K562 (cell line): ENCODE data around the gene RIPOR2. TPM values are rescaled to one million over a fixed set of nuclear protein-coding genes. Genes with fewer than 3 reads are reported as not detected.

Experiments used
- ATAC-seq: fragments of 200-7000 bp; cut with Tn5 transposase; 3 replicates; pipeline ENCODE4 v1.9.1; 2020; ENCODE audit warnings: moderate library complexity
- BruUV-seq: library from RNA; stranded (reverse); fragments of 400-500 nt; replicated peaks from 2 replicates; lab custom pipeline; 2021; lab: Mats Ljungman, UMichigan
- CTCF ChIA-PET: fragments of 300-600 bp; formaldehyde crosslinking; extraction: SDS; loops from one replicate; lab custom pipeline; 2021; ENCODE audit warnings: low intra/inter-chr PET ratio; lab: Yijun Ruan, JAX
- POLR2A ChIA-PET: fragments of 300-600, 350-650 bp; sonication (Branson Sonifier 250); formaldehyde crosslinking; extraction: SDS; loops from one replicate; lab custom pipeline; 2021; ENCODE audit warnings: antibody characterized with exemption, inconsistent platforms; lab: Yijun Ruan, JAX
- DNase-seq, 4 experiments: peaks; one replicate each; pipeline versions ENCODE4 v3.0.0 to v3.0.0-alpha.2; 2011 to 2018; ENCODE audit warnings: low spot score in 3 of 4, mixed read lengths in 3 of 4; ENCODE audit errors: extremely low read depth in 1 of 4
- FAIRE-seq: peaks from 2 replicates; lab custom pipeline; 2011; peaks lifted over from hg19 to GRCh38; lab: Jason Lieb, UNC
- H2AFZ ChIP-seq: 2 replicates; pipeline ENCODE4 v1.6.0; 2011; ENCODE audit warnings: low read depth, low read length, control low read depth, inconsistent platforms
- H3K27ac ChIP-seq: fragments of 200-600 bp; 3 replicates; pipeline ENCODE4 v1.8.0; 2011; ENCODE audit warnings: low read depth, mild to moderate bottlenecking, control low read depth, inconsistent platforms, low read length, moderate library complexity, mixed read lengths; ENCODE audit errors: extremely low read depth
- H3K27me3 ChIP-seq, 2 experiments: fragments of 300-600 bp in 1 of 2; 2 replicates in 1 of 2; 3 replicates in 1 of 2; pipeline versions ENCODE4 v1.6.0 to v1.8.0; 2011; ENCODE audit warnings: inconsistent platforms in 2 of 2, low read length in 2 of 2, mild to moderate bottlenecking in 1 of 2, mixed read lengths in 1 of 2, moderate library complexity in 1 of 2; ENCODE audit not compliant: control insufficient read depth in 2 of 2, insufficient read depth in 2 of 2
- H3K36me3 ChIP-seq: fragments of 300-600 bp; 3 replicates; pipeline ENCODE4 v1.8.0; 2011; ENCODE audit warnings: mild to moderate bottlenecking, low read length, inconsistent platforms; ENCODE audit not compliant: control insufficient read depth, insufficient read depth
- H3K4me1 ChIP-seq, 2 experiments: fragments of 200-600 bp in 1 of 2; replicated peaks in 1 of 2; 2 replicates in 1 of 2; 3 replicates in 1 of 2; pipeline versions ENCODE4 v1.5.1 to v1.8.0; 2011; ENCODE audit warnings: inconsistent platforms in 2 of 2, low read length in 2 of 2, mild to moderate bottlenecking in 1 of 2, mixed read lengths in 1 of 2, moderate library complexity in 1 of 2; ENCODE audit not compliant: control insufficient read depth in 2 of 2, insufficient read depth in 2 of 2
- H3K4me2 ChIP-seq: 2 replicates; pipeline ENCODE4 v1.6.1; 2011; ENCODE audit warnings: low read length, control low read depth, inconsistent platforms, mixed read lengths; ENCODE audit not compliant: insufficient read depth
- H3K4me3 ChIP-seq: fragments of 200-600 bp; sonication (generic), shearing (Covaris generic); 2 replicates; pipeline ENCODE4 v1.5.1; 2016; ENCODE audit warnings: control low read depth, inconsistent platforms
- H3K79me2 ChIP-seq: fragments of 200-600 bp; 3 replicates; pipeline ENCODE4 v1.8.0; 2011; ENCODE audit warnings: low read length, inconsistent platforms; ENCODE audit not compliant: control insufficient read depth, insufficient read depth
- H3K9ac ChIP-seq, 2 experiments: 2 replicates each; pipeline versions ENCODE4 v1.6.0 to v1.6.1; 2011; ENCODE audit warnings: low read depth in 2 of 2, low read length in 2 of 2, control low read depth in 1 of 2, inconsistent platforms in 1 of 2, mild to moderate bottlenecking in 1 of 2, mixed read lengths in 1 of 2; ENCODE audit not compliant: insufficient read depth in 1 of 2
- H3K9me1 ChIP-seq: one replicate; pipeline ENCODE4 v1.6.0; 2011; ENCODE audit warnings: inconsistent platforms, mild to moderate bottlenecking, low read length, moderate library complexity; ENCODE audit not compliant: control insufficient read depth, insufficient read depth
- H3K9me3 ChIP-seq: replicated peaks from 2 replicates; pipeline ENCODE4 v1.5.1; 2011; ENCODE audit warnings: low read depth, low read length, inconsistent platforms; ENCODE audit not compliant: control insufficient read depth, insufficient read depth
- H4K20me1 ChIP-seq: replicated peaks from 2 replicates; pipeline ENCODE4 v1.6.1; 2011; ENCODE audit warnings: low read length, inconsistent platforms, mixed read lengths; ENCODE audit not compliant: control insufficient read depth, insufficient read depth
- DPF2 ChIP-seq: fragments of 450-650 bp; IDR thresholded peaks from 2 replicates; pipeline ENCODE4 v1.6.1; 2016
- ELF4 ChIP-seq: fragments of 450-650 bp; formaldehyde crosslinking; IDR thresholded peaks from 2 replicates; pipeline ENCODE4 v1.4.0; 2022; ENCODE audit warnings: missing genetic modification characterization
- GATAD2A ChIP-seq: fragments of 450-650 bp; IDR thresholded peaks from 2 replicates; pipeline ENCODE4 v1.6.1; 2017
- HDGF ChIP-seq: fragments of 450-650 bp; IDR thresholded peaks from 2 replicates; pipeline ENCODE4 v1.6.1; 2016
- ILK ChIP-seq: fragments of 450-650 bp; IDR thresholded peaks from 2 replicates; pipeline ENCODE4 v1.6.1; 2016; ENCODE audit warnings: missing genetic modification characterization, low read depth, mild to moderate bottlenecking, missing compliant biosample characterization, moderate library complexity, borderline replicate concordance
- MAZ ChIP-seq, 2 experiments: fragments of 450-650 bp in 1 of 2; sonication (generic) in 1 of 2; formaldehyde crosslinking; IDR thresholded peaks in 1 of 2; conservative IDR thresholded peaks in 1 of 2; 2 replicates each; pipeline versions ENCODE4 v1.4.0 to v1.5.0; 2020; ENCODE audit warnings: mild to moderate bottlenecking in 1 of 2, missing genetic modification reagents in 1 of 2
- PTTG1 ChIP-seq: fragments of 450-650 bp; IDR thresholded peaks from 2 replicates; pipeline ENCODE4 v1.6.1; 2016; ENCODE audit warnings: low read depth, mild to moderate bottlenecking, missing genetic modification characterization, missing compliant biosample characterization
- RBM17 ChIP-seq: fragments of 200-400 bp; formaldehyde crosslinking; IDR thresholded peaks from 2 replicates; pipeline ENCODE4 v1.6.1; 2017; ENCODE audit warnings: low read depth, mild to moderate bottlenecking, low read length, borderline replicate concordance
- STAT5A ChIP-seq: IDR thresholded peaks from 2 replicates; pipeline ENCODE4 v1.6.1; 2012; ENCODE audit warnings: low read length, inconsistent platforms, borderline replicate concordance
- ZBED1 ChIP-seq: IDR thresholded peaks from 2 replicates; pipeline ENCODE4 v1.6.1; 2014
- ZFP1 ChIP-seq: fragments of 450-650 bp; formaldehyde crosslinking; IDR thresholded peaks from 2 replicates; pipeline ENCODE4 v1.4.0; 2020; ENCODE audit warnings: mild to moderate bottlenecking, mixed read lengths
- ZNF217 ChIP-seq: sonication (generic); formaldehyde crosslinking; IDR thresholded peaks from 2 replicates; pipeline ENCODE4 v1.8.0; 2022; ENCODE audit warnings: mild to moderate bottlenecking, missing genetic modification reagents
- ZNF695 ChIP-seq: fragments of 450-650 bp; formaldehyde crosslinking; IDR thresholded peaks from 2 replicates; pipeline ENCODE4 v1.4.0; 2020; ENCODE audit warnings: mild to moderate bottlenecking, moderate library complexity
- WGBS: fragments of 100-300 bp; shearing (Covaris generic); methylation state at CpG from one replicate; pipeline ENCODE4 v1.1.6; 2016; ENCODE audit warnings: low coverage, mixed read lengths; ENCODE audit not compliant: insufficient coverage; ENCODE audit errors: missing lambda C conversion rate; 5-methylcytosine and 5-hydroxymethylcytosine counted together
- in situ Hi-C: fragments of 300-500 bp; cut with MboI; formaldehyde crosslinking; loops from 4 replicates; pipeline ENCODE4 v1.15.0; 2018; ENCODE audit warnings: inconsistent platforms, mixed read lengths
- intact Hi-C: fragments of 100-400 bp; cut with micrococcal nuclease; formaldehyde crosslinking; loops from 2 replicates; pipeline ENCODE4 v1.14.2; 2022
- polyA plus RNA-seq, 8 experiments: library from polyadenylated mRNA; depleted of rRNA in 4 of 8; stranded (reverse) in 5 of 8; unstranded in 3 of 8; fragments of >200 nt; fragmentation: Nextera tagmentation in 2 of 8; fragmentation: Illumina TruSeq in 1 of 8; extraction: Ambion mirVana in 2 of 8; extraction: Trizol in 1 of 8; gene quantifications; 2 replicates each; pipeline versions ENCODE4 v1.2.1 to v1.2.3, GENCODE V29; 2011 to 2014; ENCODE audit warnings: inconsistent platforms in 1 of 8, missing spikeins in 1 of 8
- total RNA-seq, 7 experiments: library from RNA; depleted of rRNA in 6 of 7; stranded (reverse); fragments of >200 nt in 6 of 7; fragmentation: Illumina TruSeq in 2 of 7; extraction: Trizol in 2 of 7; gene quantifications; 2 replicates each; pipeline versions ENCODE4 v1.2.1 to v1.2.3, GENCODE V29; 2011 to 2021; ENCODE audit warnings: low replicate concordance in 1 of 7
- TF ChIP-seq, protein P1 (sequence below): sonication (generic); formaldehyde crosslinking; IDR thresholded peaks from 2 replicates; pipeline ENCODE4 v1.8.0; 2023; ENCODE audit warnings: mild to moderate bottlenecking, missing genetic modification reagents
- TF ChIP-seq, protein P2 (sequence below), 2 experiments: fragments of 450-650 bp in 1 of 2; sonication (generic) in 1 of 2; formaldehyde crosslinking; conservative IDR thresholded peaks; 2 replicates each; pipeline versions ENCODE4 v1.4.0 to v1.8.1; 2020 to 2022; ENCODE audit warnings: mild to moderate bottlenecking in 1 of 2, missing genetic modification reagents in 1 of 2

Gene RIPOR2
- total and polyA plus RNA-seq, 9 of the 15 experiments (the other 6 are each of a cell fraction or from before 2014, with no cell fraction given) = 0.04 to 1.0 (median 0.47) TPM; not detected in 2

- no peak overlapping the region for H3K27ac ChIP-seq
- intact Hi-C loops = no loop called here
- no peak overlapping the region for H3K9ac ChIP-seq
- no peaks in the 10 kb centered on the region for H3K79me2 ChIP-seq
- TF ChIP-seq ZNF217 (no peak), STAT5A (no peak), ZFP1 (CRISPR knock-in tag) (no peak), HDGF (no peak), ILK (tag) (no peak), ZBED1 (no peak), DPF2 (no peak), RBM17 (no peak), MAZ (CRISPR knock-in tag; conservative IDR thresholded peaks at IDR 0.05 in 1 of 2, IDR thresholded peaks at IDR 0.05 in 1 of 2) (no peak), ZNF695 (no peak), ELF4 (CRISPR knock-in tag) (no peak), PTTG1 (no peak), GATAD2A (no peak)
- TF ChIP-seq, protein P1, sequence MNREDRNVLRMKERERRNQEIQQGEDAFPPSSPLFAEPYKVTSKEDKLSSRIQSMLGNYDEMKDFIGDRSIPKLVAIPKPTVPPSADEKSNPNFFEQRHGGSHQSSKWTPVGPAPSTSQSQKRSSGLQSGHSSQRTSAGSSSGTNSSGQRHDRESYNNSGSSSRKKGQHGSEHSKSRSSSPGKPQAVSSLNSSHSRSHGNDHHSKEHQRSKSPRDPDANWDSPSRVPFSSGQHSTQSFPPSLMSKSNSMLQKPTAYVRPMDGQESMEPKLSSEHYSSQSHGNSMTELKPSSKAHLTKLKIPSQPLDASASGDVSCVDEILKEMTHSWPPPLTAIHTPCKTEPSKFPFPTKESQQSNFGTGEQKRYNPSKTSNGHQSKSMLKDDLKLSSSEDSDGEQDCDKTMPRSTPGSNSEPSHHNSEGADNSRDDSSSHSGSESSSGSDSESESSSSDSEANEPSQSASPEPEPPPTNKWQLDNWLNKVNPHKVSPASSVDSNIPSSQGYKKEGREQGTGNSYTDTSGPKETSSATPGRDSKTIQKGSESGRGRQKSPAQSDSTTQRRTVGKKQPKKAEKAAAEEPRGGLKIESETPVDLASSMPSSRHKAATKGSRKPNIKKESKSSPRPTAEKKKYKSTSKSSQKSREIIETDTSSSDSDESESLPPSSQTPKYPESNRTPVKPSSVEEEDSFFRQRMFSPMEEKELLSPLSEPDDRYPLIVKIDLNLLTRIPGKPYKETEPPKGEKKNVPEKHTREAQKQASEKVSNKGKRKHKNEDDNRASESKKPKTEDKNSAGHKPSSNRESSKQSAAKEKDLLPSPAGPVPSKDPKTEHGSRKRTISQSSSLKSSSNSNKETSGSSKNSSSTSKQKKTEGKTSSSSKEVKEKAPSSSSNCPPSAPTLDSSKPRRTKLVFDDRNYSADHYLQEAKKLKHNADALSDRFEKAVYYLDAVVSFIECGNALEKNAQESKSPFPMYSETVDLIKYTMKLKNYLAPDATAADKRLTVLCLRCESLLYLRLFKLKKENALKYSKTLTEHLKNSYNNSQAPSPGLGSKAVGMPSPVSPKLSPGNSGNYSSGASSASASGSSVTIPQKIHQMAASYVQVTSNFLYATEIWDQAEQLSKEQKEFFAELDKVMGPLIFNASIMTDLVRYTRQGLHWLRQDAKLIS (CRISPR knock-in tag) = no peak
- TF ChIP-seq, protein P2, sequence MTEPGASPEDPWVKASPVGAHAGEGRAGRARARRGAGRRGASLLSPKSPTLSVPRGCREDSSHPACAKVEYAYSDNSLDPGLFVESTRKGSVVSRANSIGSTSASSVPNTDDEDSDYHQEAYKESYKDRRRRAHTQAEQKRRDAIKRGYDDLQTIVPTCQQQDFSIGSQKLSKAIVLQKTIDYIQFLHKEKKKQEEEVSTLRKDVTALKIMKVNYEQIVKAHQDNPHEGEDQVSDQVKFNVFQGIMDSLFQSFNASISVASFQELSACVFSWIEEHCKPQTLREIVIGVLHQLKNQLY (CRISPR knock-in tag; conservative IDR thresholded peaks at IDR 0.05) = no peak
- TF ChIP-seq, all 486 proteins: peak for 0
- Histone ChIP-seq H3K27me3 (peaks cover 2 to 7% of the 10 kb centered on the region in 2 experiments; a peak in 2 of 5 replicates), H2AFZ (no peak overlapping the region), H3K9me3 (no peaks in the 10 kb centered on the region), H3K36me3 (no peaks in the 10 kb centered on the region), H4K20me1 (no peaks in the 10 kb centered on the region), H3K4me2 (no peak overlapping the region), H3K4me3 (no peak overlapping the region), H3K4me1 (no peaks in the 10 kb centered on the region), H3K9me1 (no peaks in the 10 kb centered on the region)
- BruUV-seq = no TSS peak
- ChIA-PET CTCF (no interaction called here), POLR2A (no interaction called here)
- WGBS = 0% methylated on average over 3 of the region's 3 CpGs
- ATAC-seq (no peak), FAIRE-seq (no peak), DNase-seq (no peak)
- in situ Hi-C loops = no loop called here
These were observed 2.9 kb downstream of the RIPOR2 start for GRCh38 chr6:24932832-24933231.
